K562 (cell line): ENCODE measurements around the gene LY6G5B. TPM values are rescaled to one million over a fixed set of nuclear protein-coding genes. Genes with fewer than 3 reads are reported as not detected.

Experiments
- ATF4 ChIP-seq: fragments of 450-650 bp; formaldehyde crosslinking; IDR thresholded peaks from 2 replicates; pipeline ENCODE4 v1.4.0; 2022; ENCODE audit warnings: mild to moderate bottlenecking, moderate library complexity
- CLOCK ChIP-seq: fragments of 250-450 bp; sonication (Bioruptor Pico); IDR thresholded peaks from 2 replicates; pipeline ENCODE4 v1.4.0; 2020; ENCODE audit warnings: mild to moderate bottlenecking, moderate library complexity, borderline replicate concordance
- ESRRA ChIP-seq: fragments of 450-650 bp; IDR thresholded peaks from 2 replicates; pipeline ENCODE4 v1.6.1; 2014; ENCODE audit warnings: low read depth, mild to moderate bottlenecking, moderate library complexity, borderline replicate concordance
- HDAC6 ChIP-seq: IDR thresholded peaks from 2 replicates; pipeline ENCODE4 v1.6.1; 2012; ENCODE audit warnings: low read depth, mild to moderate bottlenecking, control low read depth, inconsistent platforms, low read length, moderate library complexity
- NR2F6 ChIP-seq: fragments of 450-650 bp; formaldehyde crosslinking; IDR thresholded peaks from 2 replicates; pipeline ENCODE4 v1.4.0; 2020; ENCODE audit warnings: mild to moderate bottlenecking
- RFX1 ChIP-seq: fragments of 450-650 bp; IDR thresholded peaks from 2 replicates; pipeline ENCODE4 v1.6.1; 2016; ENCODE audit warnings: mild to moderate bottlenecking, moderate library complexity
- SREBF2 ChIP-seq: sonication (generic); formaldehyde crosslinking; IDR thresholded peaks from 2 replicates; pipeline ENCODE4 v1.4.0; 2020; ENCODE audit warnings: mild to moderate bottlenecking, missing genetic modification reagents
- XRCC3 ChIP-seq: fragments of 450-650 bp; IDR thresholded peaks from 2 replicates; pipeline ENCODE4 v1.6.1; 2017; ENCODE audit warnings: mild to moderate bottlenecking, moderate library complexity
- ZEB2 ChIP-seq: fragments of 450-650 bp; IDR thresholded peaks from 2 replicates; pipeline ENCODE4 v1.6.1; 2016
- ZMIZ1 ChIP-seq, 2 experiments: fragments of 150-350 bp in 1 of 2; IDR thresholded peaks; 2 replicates each; pipeline ENCODE4 v1.6.1; 2012 to 2016; ENCODE audit warnings: low read depth in 2 of 2, low read length in 2 of 2, mild to moderate bottlenecking in 1 of 2, moderate library complexity in 1 of 2
- ZNF239 ChIP-seq: fragments of 250-450 bp; sonication (Bioruptor Pico); IDR thresholded peaks from 2 replicates; pipeline ENCODE4 v1.4.0; 2020; ENCODE audit warnings: mild to moderate bottlenecking
- ZNF24 ChIP-seq: fragments of 450-650 bp; IDR thresholded peaks from 2 replicates; pipeline ENCODE4 v1.6.1; 2016
- ZNF280B ChIP-seq: fragments of 250-450 bp; sonication (Bioruptor Pico); IDR thresholded peaks from 2 replicates; pipeline ENCODE4 v1.5.1; 2021; ENCODE audit warnings: mild to moderate bottlenecking
- ZNF655 ChIP-seq: fragments of 250-450 bp; sonication (Bioruptor Pico); IDR thresholded peaks from 2 replicates; pipeline ENCODE4 v1.5.0; 2021
- ZNF696 ChIP-seq: fragments of 250-450 bp; sonication (Bioruptor Pico); conservative IDR thresholded peaks from 2 replicates; pipeline ENCODE4 v1.4.0; 2020; ENCODE audit warnings: mild to moderate bottlenecking, moderate library complexity
- ZNF79 ChIP-seq: fragments of 250-450 bp; sonication (Bioruptor Pico); IDR thresholded peaks from 2 replicates; pipeline ENCODE4 v1.4.0; 2020; ENCODE audit warnings: low read depth, mild to moderate bottlenecking, moderate library complexity
- polyA plus RNA-seq, 8 experiments: library from polyadenylated mRNA; depleted of rRNA in 4 of 8; stranded (reverse) in 5 of 8; unstranded in 3 of 8; fragments of >200 nt; fragmentation: Nextera tagmentation in 2 of 8; fragmentation: Illumina TruSeq in 1 of 8; extraction: Ambion mirVana in 2 of 8; extraction: Trizol in 1 of 8; gene quantifications; 2 replicates each; pipeline versions ENCODE4 v1.2.1 to v1.2.3, GENCODE V29; 2011 to 2014; ENCODE audit warnings: inconsistent platforms in 1 of 8, missing spikeins in 1 of 8
- total RNA-seq, 7 experiments: library from RNA; depleted of rRNA in 6 of 7; stranded (reverse); fragments of >200 nt in 6 of 7; fragmentation: Illumina TruSeq in 2 of 7; extraction: Trizol in 2 of 7; gene quantifications; 2 replicates each; pipeline versions ENCODE4 v1.2.1 to v1.2.3, GENCODE V29; 2011 to 2021; ENCODE audit warnings: low replicate concordance in 1 of 7

Gene LY6G5B
- total and polyA plus RNA-seq, 9 of the 15 experiments (the other 6 are each of a cell fraction or from before 2014, with no cell fraction given): 6.0 to 27.0 (median 7.5) TPM

GRCh38 chr6:31663961-31664789 lies 5.6 kb upstream of the LY6G5B start (continued):
- peak; percentile 79 for TF ChIP-seq ESRRA
- no peak for TF ChIP-seq ZNF24
- TF ChIP-seq ZEB2: no peak
- TF ChIP-seq NR2F6 (CRISPR knock-in tag): no peak
- no peak for TF ChIP-seq ATF4 (CRISPR knock-in tag)
- peak in 1 of 2 experiments; percentile 27; a peak in 1 of 4 replicates for TF ChIP-seq ZMIZ1 (IDR thresholded peaks at IDR 0.05; ENCODE audit: low read depth in 2 of 2, low read length in 2 of 2)
- TF ChIP-seq XRCC3: no peak
- 0 out of 2 replicates have a peak, but pooled peaks have one; percentile 2 for TF ChIP-seq SREBF2 (CRISPR knock-in tag)
- no peak for TF ChIP-seq RFX1
- TF ChIP-seq ZNF79 (CRISPR knock-in tag): no peak
- no peak for TF ChIP-seq ZNF655 (CRISPR knock-in tag)
- TF ChIP-seq CLOCK (CRISPR knock-in tag): no peak
- no peak for TF ChIP-seq ZNF239 (CRISPR knock-in tag)
- no peak for TF ChIP-seq ZNF280B
- no peak for TF ChIP-seq HDAC6
- TF ChIP-seq ZNF696 (CRISPR knock-in tag): no peak
